A549 (cell line): ENCODE results near the gene ZMIZ2. TPM values are rescaled to one million over a fixed set of nuclear protein-coding genes. Genes with fewer than 3 reads are reported as not detected.

Experiments used
- ATAC-seq, 2 experiments: fragments of 200-7000 bp in 1 of 2; fragments of >200 bp in 1 of 2; cut with Nextera tagmentation in 1 of 2; cut with Tn5 transposase in 1 of 2; 3 replicates each; pipeline versions ENCODE4 v1.8.0 to v1.9.1; 2018 to 2020; ENCODE audit warnings: mild to moderate bottlenecking in 1 of 2, moderate library complexity in 1 of 2
- CTCF ChIA-PET: fragments of 300-600 bp; sonication (Branson Sonifier 250); formaldehyde crosslinking; extraction: SDS; loops from one replicate; lab custom pipeline; 2021; ENCODE audit warnings: antibody characterized with exemption, inconsistent platforms; lab: Yijun Ruan, JAX
- POLR2A ChIA-PET: fragments of 350-600 bp; formaldehyde crosslinking; extraction: SDS; loops from one replicate; lab custom pipeline; 2021; ENCODE audit warnings: antibody characterized with exemption, inconsistent platforms; lab: Yijun Ruan, JAX
- DNase-seq, 2 experiments: peaks; one replicate each; pipeline versions ENCODE4 v3.0.0 to v3.0.0-alpha.2; 2011 to 2016; ENCODE audit warnings: low read depth in 1 of 2, low spot score in 1 of 2
- FAIRE-seq: peaks from 2 replicates; lab custom pipeline; 2011; peaks lifted over from hg19 to GRCh38; lab: Jason Lieb, UNC
- H3K27ac ChIP-seq, 2 experiments: fragments of >200 bp; sonication (Bioruptor Twin); formaldehyde crosslinking; 3 replicates each; pipeline ENCODE4 v1.5.1; 2016 to 2017
- H3K4me1 ChIP-seq: fragments of >200 bp; sonication (Bioruptor Twin); formaldehyde crosslinking; 3 replicates; pipeline ENCODE4 v1.6.1; 2016
- H3K4me2 ChIP-seq: fragments of >200 bp; sonication (Bioruptor Twin); formaldehyde crosslinking; 3 replicates; pipeline ENCODE4 v1.6.1; 2016
- H3K4me3 ChIP-seq: fragments of >200 bp; sonication (Bioruptor Twin); formaldehyde crosslinking; 3 replicates; pipeline ENCODE4 v1.5.1; 2016
- H3K9me3 ChIP-seq: fragments of >200 bp; sonication (Bioruptor Twin); formaldehyde crosslinking; 3 replicates; pipeline ENCODE4 v1.6.1; 2016
- ATOH8 ChIP-seq: fragments of 250-450 bp; sonication (Bioruptor Pico); IDR thresholded peaks from 2 replicates; pipeline ENCODE4 v1.5.0; 2020; ENCODE audit warnings: low read depth, mild to moderate bottlenecking, moderate library complexity
- BHLHE40 ChIP-seq: IDR thresholded peaks from 2 replicates; pipeline ENCODE4 v1.6.1; 2012; ENCODE audit warnings: low read depth, low read length, inconsistent platforms
- CEBPB ChIP-seq, 2 experiments: fragments of >200 bp in 1 of 2; sonication (Bioruptor Twin) in 1 of 2; formaldehyde crosslinking in 1 of 2; IDR thresholded peaks; 2 replicates each; pipeline ENCODE4 v1.6.1; 2012 to 2016
- CHD4 ChIP-seq: fragments of 200-600 bp; sonication (generic); IDR thresholded peaks from 2 replicates; pipeline ENCODE4 v1.6.1; 2016; ENCODE audit warnings: antibody characterized with exemption, mild to moderate bottlenecking, borderline replicate concordance
- CTCF ChIP-seq: fragments of >200 bp; sonication (Bioruptor Twin); formaldehyde crosslinking; IDR thresholded peaks from 3 replicates; pipeline ENCODE4 v1.5.1; 2016
- E2F6 ChIP-seq: IDR thresholded peaks from 2 replicates; pipeline ENCODE4 v1.6.1; 2012; ENCODE audit warnings: low read depth, borderline replicate concordance
- EHF ChIP-seq: fragments of 250-450 bp; sonication (Bioruptor Pico); IDR thresholded peaks from 2 replicates; pipeline ENCODE4 v1.5.0; 2020; ENCODE audit warnings: mild to moderate bottlenecking
- EHMT2 ChIP-seq: fragments of 200-600 bp; sonication (generic); IDR thresholded peaks from 2 replicates; pipeline ENCODE4 v1.6.1; 2016; ENCODE audit warnings: antibody characterized with exemption, low read depth, mild to moderate bottlenecking, moderate library complexity
- ELK1 ChIP-seq: fragments of 150-350 bp; IDR thresholded peaks from 2 replicates; pipeline ENCODE4 v1.6.1; 2014; ENCODE audit warnings: low read depth, mild to moderate bottlenecking, low read length
- EP300 ChIP-seq, 2 experiments: fragments of >200 bp; sonication (Bioruptor Twin); formaldehyde crosslinking; IDR thresholded peaks; 2 replicates in 1 of 2; 3 replicates in 1 of 2; pipeline ENCODE4 v1.6.1; 2016 to 2017
- ESRRA ChIP-seq: fragments of 150-350 bp; IDR thresholded peaks from 2 replicates; pipeline ENCODE4 v1.6.1; 2014; ENCODE audit warnings: mild to moderate bottlenecking, low read length, borderline replicate concordance
- FOSL2 ChIP-seq, 2 experiments: fragments of 450-650 bp in 1 of 2; fragments of >200 bp in 1 of 2; sonication (Bioruptor Twin) in 1 of 2; formaldehyde crosslinking; IDR thresholded peaks; 2 replicates each; pipeline versions ENCODE4 v1.5.0 to v1.6.1; 2016 to 2020; ENCODE audit warnings: mild to moderate bottlenecking in 1 of 2, moderate library complexity in 1 of 2
- FOXS1 ChIP-seq: fragments of 250-450 bp; sonication (Bioruptor Pico); IDR thresholded peaks from 2 replicates; pipeline ENCODE4 v1.5.0; 2020; ENCODE audit warnings: mild to moderate bottlenecking, moderate library complexity
- HES2 ChIP-seq: fragments of >200 bp; sonication (Bioruptor Twin); formaldehyde crosslinking; IDR thresholded peaks from 2 replicates; pipeline ENCODE4 v1.6.1; 2016
- HMGXB4 ChIP-seq: fragments of 250-450 bp; sonication (Bioruptor Pico); IDR thresholded peaks from 2 replicates; pipeline ENCODE4 v1.5.0; 2021; ENCODE audit warnings: mild to moderate bottlenecking, moderate library complexity, borderline replicate concordance
- KDM5A ChIP-seq: fragments of 200-600 bp; sonication (generic); IDR thresholded peaks from 2 replicates; pipeline ENCODE4 v1.6.1; 2016; ENCODE audit warnings: antibody characterized with exemption, mild to moderate bottlenecking
- MAX ChIP-seq: IDR thresholded peaks from 2 replicates; pipeline ENCODE4 v1.6.1; 2012
- NPAS2 ChIP-seq: fragments of 250-450 bp; sonication (Bioruptor Pico); IDR thresholded peaks from 2 replicates; pipeline ENCODE4 v1.8.0; 2022; ENCODE audit warnings: mild to moderate bottlenecking, moderate library complexity, borderline replicate concordance
- PHF8 ChIP-seq: fragments of 200-600 bp; sonication (generic); IDR thresholded peaks from 2 replicates; pipeline ENCODE4 v1.6.1; 2016; ENCODE audit warnings: low read depth, mild to moderate bottlenecking, antibody characterized with exemption, moderate library complexity, borderline replicate concordance
- POLR2A ChIP-seq: IDR thresholded peaks from 2 replicates; pipeline ENCODE4 v1.6.1; 2012; ENCODE audit warnings: mild to moderate bottlenecking, low read length
- POLR2AphosphoS2 ChIP-seq: conservative IDR thresholded peaks from 2 replicates; pipeline ENCODE4 v1.6.1; 2012; ENCODE audit warnings: low read length, improper control_type of control experiment, inconsistent platforms
- RAD21 ChIP-seq, 2 experiments: fragments of >200 bp in 1 of 2; sonication (Bioruptor Twin) in 1 of 2; formaldehyde crosslinking in 1 of 2; IDR thresholded peaks in 1 of 2; conservative IDR thresholded peaks in 1 of 2; 2 replicates in 1 of 2; 3 replicates in 1 of 2; pipeline ENCODE4 v1.6.1; 2012 to 2018; ENCODE audit warnings: inconsistent platforms in 1 of 2
- RARB ChIP-seq: fragments of 250-450 bp; sonication (Bioruptor Pico); IDR thresholded peaks from 2 replicates; pipeline ENCODE4 v1.8.0; 2021; ENCODE audit warnings: mild to moderate bottlenecking, moderate library complexity
- RNF2 ChIP-seq: fragments of 200-600 bp; sonication (generic); IDR thresholded peaks from 2 replicates; pipeline ENCODE4 v1.6.1; 2016; ENCODE audit warnings: low read depth, mild to moderate bottlenecking, antibody characterized with exemption, moderate library complexity, borderline replicate concordance
- SMC3 ChIP-seq: fragments of >200 bp; sonication (Bioruptor Twin); formaldehyde crosslinking; IDR thresholded peaks from 3 replicates; pipeline ENCODE4 v1.6.1; 2018; ENCODE audit warnings: inconsistent platforms
- TFCP2L1 ChIP-seq: fragments of 250-450 bp; sonication (Bioruptor Pico); IDR thresholded peaks from 2 replicates; pipeline ENCODE4 v1.5.0; 2021; ENCODE audit warnings: mild to moderate bottlenecking
- WGBS: methylation state at CpG from one replicate; pipeline ENCODE4 v1.1.6; 2017; ENCODE audit errors: missing lambda C conversion rate; 5-methylcytosine and 5-hydroxymethylcytosine counted together
- polyA plus RNA-seq, 4 experiments: library from polyadenylated mRNA; depleted of rRNA in 3 of 4; stranded (reverse); fragments of >200 nt; fragmentation: RNase III in 1 of 4; extraction: RNeasy Plus Mini Kit Qiagen cat#74134 plus additional on column Dnase treatment in 1 of 4; gene quantifications; 2 replicates in 3 of 4; 3 replicates in 1 of 4; pipeline ENCODE4 v1.2.3, GENCODE V29; 2011 to 2017

Gene ZMIZ2
- polyA plus RNA-seq, 2 of the 4 experiments (the other 2 are of a cell fraction) = 4.3 to 21.7 TPM

- no peak overlapping the region for H3K4me3 ChIP-seq
- 90% methylated on average over 16 of the region's 17 CpGs for WGBS
- no peak for ATAC-seq
- FAIRE-seq = no peak
- no peak overlapping the region for H3K4me2 ChIP-seq
- peak overlapping the region in 1 of 2 experiments; percentile 71; a peak in 2 of 6 replicates for H3K27ac ChIP-seq
- CTCF ChIA-PET = interaction anchor here (0.8 to 1.6 kb wide), 3 partner anchors 9 to 168 kb away, joined by 3 to 4 read pairs (median 3); no protein-coding TSS in a partner anchor
- POLR2A ChIA-PET = no interaction called here
- H3K9me3 ChIP-seq = no peaks in the 10 kb centered on the region
- peaks cover 12% of the 10 kb centered on the region; the same call in 2 of the 3 replicates for H3K4me1 ChIP-seq
- no peak for TF ChIP-seq FOXS1
- TF ChIP-seq KDM5A = no peak
- TF ChIP-seq HES2 = no peak
- no peak for TF ChIP-seq FOSL2 (IDR thresholded peaks at IDR 0.05)
- TF ChIP-seq FOSL2 (CRISPR knock-in tag; IDR thresholded peaks at IDR 0.05) = no peak
- TF ChIP-seq POLR2A = no peak
- no peak for TF ChIP-seq E2F6
- TF ChIP-seq EP300 (IDR thresholded peaks at IDR 0.05) = no peak
- TF ChIP-seq CHD4 = no peak
- TF ChIP-seq NPAS2 (CRISPR knock-in tag) = no peak
- TF ChIP-seq CEBPB (IDR thresholded peaks at IDR 0.05) = no peak
- TF ChIP-seq ELK1 = no peak
- TF ChIP-seq BHLHE40 = no peak
- TF ChIP-seq HMGXB4 (CRISPR knock-in tag) = no peak
- no peak for TF ChIP-seq CTCF
- no peak for TF ChIP-seq EHMT2
- TF ChIP-seq RNF2 = no peak
- no peak for DNase-seq
Measured at GRCh38 chr7:44755698-44756627, 7.3 kb downstream of the ZMIZ2 start.

- TF ChIP-seq RNF2 (no peak), ESRRA (no peak), SMC3 (no peak), ATOH8 (no peak), POLR2AphosphoS2 (no peak), PHF8 (no peak), TFCP2L1 (CRISPR knock-in tag) (no peak), RAD21 (conservative IDR thresholded peaks at IDR 0.05 in 1 of 2, IDR thresholded peaks at IDR 0.05 in 1 of 2) (no peak), RARB (CRISPR knock-in tag) (no peak), MAX (no peak), EHF (CRISPR knock-in tag) (no peak), FOSL2 (IDR thresholded peaks at IDR 0.05) (no peak), FOSL2 (CRISPR knock-in tag; IDR thresholded peaks at IDR 0.05) (no peak), EHMT2 (no peak)
- Histone ChIP-seq H3K4me2 (no peak overlapping the region), H3K27ac (no peak overlapping the region), H3K4me1 (peaks cover 6% of the 10 kb centered on the region; the same call in 2 of the 3 replicates), H3K4me3 (no peak overlapping the region), H3K9me3 (no peaks in the 10 kb centered on the region)
- ChIA-PET POLR2A (no interaction called here), CTCF (interaction anchor here (0.8 to 1.6 kb wide), 4 partner anchors 8 to 168 kb away, joined by 3 to 4 read pairs (median 3); no protein-coding TSS in a partner anchor)
- no peak for FAIRE-seq
- no peak for DNase-seq
- no peak for ATAC-seq
- WGBS = 95% methylated on average over 12 of the region's 12 CpGs
Measured at GRCh38 chr7:44756904-44757303, 8.3 kb downstream of the ZMIZ2 start.
